BJ (cell line): ENCODE measurements around the gene SLC39A5. TPM values are rescaled to one million over a fixed set of nuclear protein-coding genes. Genes with fewer than 3 reads are reported as not detected.

ENCODE experiments used
- CTCF ChIA-PET: fragments of 350-600 bp; formaldehyde crosslinking; extraction: SDS; loops from one replicate; lab custom pipeline; 2021; ENCODE audit warnings: antibody characterized with exemption, inconsistent platforms; lab: Yijun Ruan, JAX
- POLR2A ChIA-PET: fragments of 300-600 bp; sonication (Branson Sonifier 250); formaldehyde crosslinking; extraction: SDS; loops from one replicate; lab custom pipeline; 2021; ENCODE audit warnings: antibody characterized with exemption; lab: Charles Lee
- DNase-seq: peaks from one replicate; pipeline ENCODE4 v3.0.0-alpha.2; 2011; ENCODE audit warnings: low read depth
- H3K27me3 ChIP-seq: 2 replicates; pipeline ENCODE4 v1.6.0; 2011; ENCODE audit warnings: low read length; ENCODE audit not compliant: control insufficient read depth, insufficient read depth
- H3K36me3 ChIP-seq: 2 replicates; pipeline ENCODE4 v1.5.1; 2011; ENCODE audit warnings: low read length; ENCODE audit not compliant: control insufficient read depth, insufficient read depth
- H3K4me3 ChIP-seq: 2 replicates; pipeline ENCODE4 v1.5.1; 2011; ENCODE audit warnings: low read depth, mild to moderate bottlenecking, control low read depth, low read length
- polyA plus RNA-seq: library from polyadenylated mRNA; depleted of rRNA; stranded (reverse); fragments of >200 nt; gene quantifications from 2 replicates; pipeline ENCODE4 v1.2.3, GENCODE V29; 2011; rRNA removed
- TF ChIP-seq, protein P1 (sequence below): IDR thresholded peaks from 2 replicates; pipeline ENCODE4 v1.5.1; 2011; ENCODE audit warnings: low read depth, mild to moderate bottlenecking, control low read depth, inconsistent platforms, low read length, moderate library complexity; ENCODE audit not compliant: insufficient read depth

Gene SLC39A5
- polyA plus RNA-seq, 1 experiment = not detected

DNA sequence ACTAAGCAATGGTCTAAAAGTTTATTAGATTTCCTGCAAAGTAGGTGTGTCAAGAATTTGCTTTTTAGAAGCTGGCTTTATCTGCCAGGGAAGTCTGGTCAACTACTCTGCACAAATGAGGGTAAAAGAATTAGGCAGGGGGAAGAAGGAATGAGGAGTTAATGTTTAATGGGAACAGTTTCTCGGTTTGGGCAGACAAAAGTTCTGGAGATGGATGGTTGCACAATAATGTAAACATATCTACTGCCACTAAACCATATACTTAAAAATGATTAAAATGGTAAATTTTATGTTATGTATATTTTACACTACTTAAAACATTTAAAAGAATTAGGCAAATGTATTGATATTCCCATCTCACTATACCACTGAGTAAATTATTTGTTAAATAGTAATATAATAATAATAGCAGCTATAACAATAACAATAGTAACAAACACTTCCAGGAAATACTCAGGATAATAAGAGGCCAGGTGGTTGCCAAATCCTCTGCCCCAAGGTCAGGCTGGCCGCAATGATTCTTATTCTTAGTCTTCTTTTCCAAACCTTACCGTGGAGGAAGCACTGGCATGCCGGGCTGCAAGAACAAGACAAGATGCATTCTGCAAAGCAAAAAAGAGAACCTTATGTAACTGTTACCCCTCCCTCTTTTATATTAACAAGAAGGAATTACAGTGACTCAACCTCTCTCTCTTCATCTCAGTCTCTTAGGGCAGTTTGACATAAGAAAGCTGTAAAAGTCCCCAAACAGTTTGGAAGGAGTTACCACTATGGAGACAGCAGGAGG lies 56.4 kb downstream of the SLC39A5 start:
- ChIA-PET CTCF (interaction anchor here (0.6 to 2.4 kb wide), 7 partner anchors 11 to 97 kb away, joined by 3 to 10 read pairs (median 3); partner anchors contain the start of gene SMARCC2), POLR2A (no interaction called here)
- no peak for DNase-seq
- TF ChIP-seq, protein P1, sequence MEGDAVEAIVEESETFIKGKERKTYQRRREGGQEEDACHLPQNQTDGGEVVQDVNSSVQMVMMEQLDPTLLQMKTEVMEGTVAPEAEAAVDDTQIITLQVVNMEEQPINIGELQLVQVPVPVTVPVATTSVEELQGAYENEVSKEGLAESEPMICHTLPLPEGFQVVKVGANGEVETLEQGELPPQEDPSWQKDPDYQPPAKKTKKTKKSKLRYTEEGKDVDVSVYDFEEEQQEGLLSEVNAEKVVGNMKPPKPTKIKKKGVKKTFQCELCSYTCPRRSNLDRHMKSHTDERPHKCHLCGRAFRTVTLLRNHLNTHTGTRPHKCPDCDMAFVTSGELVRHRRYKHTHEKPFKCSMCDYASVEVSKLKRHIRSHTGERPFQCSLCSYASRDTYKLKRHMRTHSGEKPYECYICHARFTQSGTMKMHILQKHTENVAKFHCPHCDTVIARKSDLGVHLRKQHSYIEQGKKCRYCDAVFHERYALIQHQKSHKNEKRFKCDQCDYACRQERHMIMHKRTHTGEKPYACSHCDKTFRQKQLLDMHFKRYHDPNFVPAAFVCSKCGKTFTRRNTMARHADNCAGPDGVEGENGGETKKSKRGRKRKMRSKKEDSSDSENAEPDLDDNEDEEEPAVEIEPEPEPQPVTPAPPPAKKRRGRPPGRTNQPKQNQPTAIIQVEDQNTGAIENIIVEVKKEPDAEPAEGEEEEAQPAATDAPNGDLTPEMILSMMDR = no peak
- H3K27me3 ChIP-seq = no peaks in the 10 kb centered on the region
- H3K36me3 ChIP-seq = peaks cover 10% of the 10 kb centered on the region
- H3K4me3 ChIP-seq = no peak overlapping the region

Other genes starting within 250 kb of the SLC39A5 start
- 14.4 and 22.3 TPM in 2 replicates for gene SUOX, start 232.8 kb upstream of the SLC39A5 start, polyA plus RNA-seq
- 1.9 and 2.9 TPM in 2 replicates for gene IKZF4, start 209.0 kb upstream of the SLC39A5 start, polyA plus RNA-seq
- gene RPS26, start 188.1 kb upstream of the SLC39A5 start, polyA plus RNA-seq = 635 and 868 TPM in 2 replicates
- gene ERBB3, start 149.9 kb upstream of the SLC39A5 start, polyA plus RNA-seq = 4.7 and 6.0 TPM in 2 replicates
- 134 and 215 TPM in 2 replicates for gene PA2G4, start 125.5 kb upstream of the SLC39A5 start, polyA plus RNA-seq
- 5,645 and 7,867 TPM in 2 replicates for gene RPL41, start 113.4 kb upstream of the SLC39A5 start, polyA plus RNA-seq
- gene ZC3H10, start 111.8 kb upstream of the SLC39A5 start, polyA plus RNA-seq = 1.4 and 1.6 TPM in 2 replicates
- gene ESYT1, start 101.8 kb upstream of the SLC39A5 start, polyA plus RNA-seq = 180 and 264 TPM in 2 replicates
- 74.1 and 75.4 TPM in 2 replicates for gene MYL6B, start 77.5 kb upstream of the SLC39A5 start, polyA plus RNA-seq
- 5,667 and 6,879 TPM in 2 replicates for gene MYL6, start 71.7 kb upstream of the SLC39A5 start, polyA plus RNA-seq
- gene SMARCC2, start 40.6 kb upstream of the SLC39A5 start, polyA plus RNA-seq = 60.7 and 72.6 TPM in 2 replicates
- 212 and 338 TPM in 2 replicates for gene RNF41, start 8.1 kb upstream of the SLC39A5 start, polyA plus RNA-seq
- 47.5 and 52.0 TPM in 2 replicates for gene NABP2, start 5.7 kb upstream of the SLC39A5 start, polyA plus RNA-seq
- gene ANKRD52, start 28.3 kb downstream of the SLC39A5 start, polyA plus RNA-seq = 21.0 and 26.8 TPM in 2 replicates
- 13.7 and 14.1 TPM in 2 replicates for gene COQ10A, start 36.9 kb downstream of the SLC39A5 start, polyA plus RNA-seq
- gene CS, start 70.3 kb downstream of the SLC39A5 start, polyA plus RNA-seq = 117 and 150 TPM in 2 replicates
- gene CNPY2, start 85.9 kb downstream of the SLC39A5 start, polyA plus RNA-seq = 179 and 239 TPM in 2 replicates
- 27.2 and 32.3 TPM in 2 replicates for gene PAN2, start 103.9 kb downstream of the SLC39A5 start, polyA plus RNA-seq
- 0.12 TPM in 1 of 2 replicates, not detected in the other for gene IL23A, start 108.8 kb downstream of the SLC39A5 start, polyA plus RNA-seq
- 154 TPM in 2 replicates for gene STAT2, start 130.1 kb downstream of the SLC39A5 start, polyA plus RNA-seq
- not detected in 2 replicates for gene APOF, start 132.8 kb downstream of the SLC39A5 start, polyA plus RNA-seq
- gene TIMELESS, start 219.4 kb downstream of the SLC39A5 start, polyA plus RNA-seq = 2.3 and 2.9 TPM in 2 replicates
- 0.10 and 0.12 TPM in 2 replicates for gene MIP, start 224.6 kb downstream of the SLC39A5 start, polyA plus RNA-seq
- gene SPRYD4, start 238.5 kb downstream of the SLC39A5 start, polyA plus RNA-seq = 2.4 and 2.6 TPM in 2 replicates